Thyroid gland (tissue), 4 donors: ENCODE data around the gene CBFB. TPM values are rescaled to one million over a fixed set of nuclear protein-coding genes. Genes with fewer than 3 reads are reported as not detected.

Experiments used
- DNase-seq, 2 donors: peaks; one replicate each; pipeline ENCODE4 v3.0.0-alpha.2; 2019
- H3K27ac ChIP-seq, 3 donors: fragments of 200-600 bp; sonication (generic); 1 replicate in 2 of 3; 2 replicates in 1 of 3; pipeline ENCODE4 v1.5.1; 2016 to 2019; ENCODE audit warnings: mild to moderate bottlenecking in 1 of 3, moderate library complexity in 1 of 3
- H3K27me3 ChIP-seq: fragments of 200-600 bp; sonication (generic); one replicate; pipeline ENCODE4 v1.5.1; 2019
- H3K36me3 ChIP-seq, 2 donors: fragments of 200-600 bp; sonication (generic); one replicate each; pipeline ENCODE4 v1.5.1; 2016 to 2019
- H3K4me1 ChIP-seq, 2 donors: fragments of 200-600 bp; sonication (generic); one replicate each; pipeline ENCODE4 v1.5.1; 2017 to 2019
- H3K4me3 ChIP-seq, 3 donors: fragments of 200-600 bp; sonication (generic); replicated peaks in 1 of 3; 1 replicate in 2 of 3; 2 replicates in 1 of 3; pipeline ENCODE4 v1.5.1; 2016; ENCODE audit warnings: mild to moderate bottlenecking in 1 of 3
- H3K9me3 ChIP-seq: fragments of 200-600 bp; sonication (generic); one replicate; pipeline ENCODE4 v1.5.1; 2017
- CTCF ChIP-seq, 6 experiments: fragments of 200-600 bp in 3 of 6; fragments of 450-650 bp in 3 of 6; sonication (generic) in 3 of 6; IDR thresholded peaks; one replicate each; pipeline ENCODE4 v1.5.1; 2016 to 2019; ENCODE audit warnings: antibody characterized with exemption in 6 of 6, mild to moderate bottlenecking in 2 of 6, inconsistent platforms in 1 of 6, moderate library complexity in 1 of 6
- POLR2A ChIP-seq, 2 donors: fragments of 450-650 bp; IDR thresholded peaks; one replicate each; pipeline ENCODE4 v1.6.1; 2017; ENCODE audit warnings: antibody characterized with exemption in 2 of 2, mild to moderate bottlenecking in 2 of 2, moderate library complexity in 1 of 2
- WGBS, 2 donors: methylation state at CpG; one replicate each; pipeline ENCODE4 v1.1.5; 2017; 5-methylcytosine and 5-hydroxymethylcytosine counted together
- intact Hi-C: fragments of 100-400 bp; cut with DNase I; formaldehyde crosslinking; loops from one replicate; pipeline ENCODE4 v1.15.1; 2023
- total RNA-seq, 4 donors: library from RNA; depleted of rRNA; stranded (reverse); fragments of >200 nt; gene quantifications; one replicate each; pipeline ENCODE4 v1.2.3, GENCODE V29; 2016

Gene CBFB
- total RNA-seq, 4 donors from 2014 or later, result 31.0 to 60.0 (median 41.5) TPM

GRCh38 chr16:67055712-67056487, 27.0 kb downstream of the CBFB start:
- Histone ChIP-seq H3K36me3 (no peaks in the 10 kb centered on the region), H3K4me3 (no peak overlapping the region), H3K27me3 (no peaks in the 10 kb centered on the region), H3K9me3 (no peaks in the 10 kb centered on the region), H3K4me1 (no peaks in the 10 kb centered on the region), H3K27ac (no peak overlapping the region)
- 90 to 93% methylated on average over 4 of the region's 4 CpGs for WGBS, 2 donors
- intact Hi-C loops, result no loop called here
- TF ChIP-seq CTCF (IDR thresholded peaks at IDR 0.05) (no peak), POLR2A (IDR thresholded peaks at IDR 0.05) (no peak)
- DNase-seq, result no peak

- Histone ChIP-seq H3K27ac (no peak overlapping the region), H3K4me3 (no peak overlapping the region), H3K4me1 (no peaks in the 10 kb centered on the region), H3K27me3 (no peaks in the 10 kb centered on the region), H3K36me3 (peaks cover 0 to under 1% of the 10 kb centered on the region in 2 donors), H3K9me3 (no peaks in the 10 kb centered on the region)
- WGBS, 2 donors, result 64 to 66% methylated on average over 2 of the region's 2 CpGs
- intact Hi-C loops, result no loop called here
- DNase-seq, result no peak
- TF ChIP-seq CTCF (IDR thresholded peaks at IDR 0.05) (no peak), POLR2A (IDR thresholded peaks at IDR 0.05) (no peak)
These were observed 34.1 kb downstream of the CBFB start for GRCh38 chr16:67063008-67063407.

- H3K27me3 ChIP-seq, result no peaks in the 10 kb centered on the region
- H3K27ac ChIP-seq, result no peak overlapping the region
- 97 to 99% methylated on average over 2 of the region's 2 CpGs for WGBS, 2 donors
- TF ChIP-seq CTCF (IDR thresholded peaks at IDR 0.05) (no peak), POLR2A (IDR thresholded peaks at IDR 0.05) (no peak)
- no peak for DNase-seq
- H3K4me1 ChIP-seq, result no peaks in the 10 kb centered on the region
- intact Hi-C loops, result no loop called here
- peaks cover 0 to 10% of the 10 kb centered on the region in 2 donors for H3K36me3 ChIP-seq
- no peaks in the 10 kb centered on the region for H3K9me3 ChIP-seq
- H3K4me3 ChIP-seq, result no peak overlapping the region
These were observed 39.3 kb downstream of the CBFB start for GRCh38 chr16:67068212-67068753.

GRCh38 chr16:67071476-67072048, 42.6 kb downstream of the CBFB start:
- Histone ChIP-seq H3K4me1 (no peaks in the 10 kb centered on the region), H3K4me3 (no peak overlapping the region), H3K27me3 (no peaks in the 10 kb centered on the region), H3K36me3 (peaks cover 0 to 20% of the 10 kb centered on the region in 2 donors), H3K9me3 (no peaks in the 10 kb centered on the region), H3K27ac (no peak overlapping the region)
- 87 to 93% methylated on average over 4 of the region's 4 CpGs for WGBS, 2 donors
- TF ChIP-seq CTCF (IDR thresholded peaks at IDR 0.05) (no peak), POLR2A (IDR thresholded peaks at IDR 0.05) (no peak)
- intact Hi-C loops, result no loop called here
- DNase-seq, result no peak

GRCh38 chr16:67075331-67075730, 46.4 kb downstream of the CBFB start:
- Histone ChIP-seq H3K9me3 (no peaks in the 10 kb centered on the region), H3K27me3 (no peaks in the 10 kb centered on the region), H3K36me3 (peaks cover 0 to 9% of the 10 kb centered on the region in 2 donors), H3K27ac (no peak overlapping the region), H3K4me1 (no peaks in the 10 kb centered on the region), H3K4me3 (no peak overlapping the region)
- 97 to 99% methylated on average over 2 of the region's 2 CpGs for WGBS, 2 donors
- TF ChIP-seq CTCF (IDR thresholded peaks at IDR 0.05), result no peak
- TF ChIP-seq POLR2A (IDR thresholded peaks at IDR 0.05), result no peak
- intact Hi-C loops, result no loop called here
- DNase-seq, result no peak
